WTC11 (cell line): ENCODE data around the gene TYROBP. TPM values are rescaled to one million over a fixed set of nuclear protein-coding genes. Genes with fewer than 3 reads are reported as not detected.

ENCODE experiments used
- ATAC-seq: fragments of 200-7000 bp; cut with Tn5 transposase; 2 replicates; pipeline ENCODE4 v1.10.0; 2021; ENCODE audit warnings: mild to moderate bottlenecking, moderate library complexity
- CTCF ChIA-PET: fragments of 300-600 bp; sonication (Branson Sonifier 250); formaldehyde crosslinking; loops from one replicate; lab custom pipeline; 2021; ENCODE audit warnings: antibody characterized with exemption; lab: Charles Lee
- POLR2A ChIA-PET: fragments of 350-600 bp; sonication (Branson Sonifier 250); formaldehyde crosslinking; loops from one replicate; lab custom pipeline; 2021; ENCODE audit warnings: antibody characterized with exemption; lab: Charles Lee
- DNase-seq: peaks from one replicate; pipeline ENCODE4 v3.0.0; 2021; ENCODE audit warnings: low spot score
- H3K27ac Mint-ChIP-seq: 2 replicates; pipeline ENCODE4 v1.8.0; 2021; ENCODE audit warnings: mixed read lengths
- H3K27me3 Mint-ChIP-seq: 2 replicates; pipeline ENCODE4 v1.8.0; 2021; ENCODE audit warnings: low read depth, mild to moderate bottlenecking, moderate library complexity, mixed read lengths
- H3K36me3 Mint-ChIP-seq: 2 replicates; pipeline ENCODE4 v1.8.0; 2021; ENCODE audit warnings: mixed read lengths
- H3K4me1 Mint-ChIP-seq: 2 replicates; pipeline ENCODE4 v1.8.0; 2022; ENCODE audit warnings: mixed read lengths
- H3K4me3 Mint-ChIP-seq: 2 replicates; pipeline ENCODE4 v1.8.0; 2021; ENCODE audit warnings: mild to moderate bottlenecking, moderate library complexity, mixed read lengths
- H3K9me3 Mint-ChIP-seq: 2 replicates; pipeline ENCODE4 v1.8.0; 2021; ENCODE audit warnings: mixed read lengths
- AR ChIP-seq: fragments of 250-450 bp; sonication (Bioruptor Pico); IDR thresholded peaks from 2 replicates; pipeline ENCODE4 v1.9.0; 2021; ENCODE audit warnings: mild to moderate bottlenecking
- ATF2 ChIP-seq: sonication (generic); formaldehyde crosslinking; IDR thresholded peaks from 2 replicates; pipeline ENCODE4 v1.8.1; 2022; ENCODE audit warnings: low read depth, missing genetic modification reagents, borderline replicate concordance
- ATF6 ChIP-seq: sonication (generic); formaldehyde crosslinking; IDR thresholded peaks from 2 replicates; pipeline ENCODE4 v1.8.1; 2023; ENCODE audit warnings: mild to moderate bottlenecking, missing genetic modification reagents
- CBFB ChIP-seq: sonication (generic); formaldehyde crosslinking; IDR thresholded peaks from 2 replicates; pipeline ENCODE4 v1.8.1; 2022; ENCODE audit warnings: mild to moderate bottlenecking, low read depth, missing genetic modification reagents
- E2F1 ChIP-seq: sonication (generic); formaldehyde crosslinking; IDR thresholded peaks from 2 replicates; pipeline ENCODE4 v1.8.0; 2022; ENCODE audit warnings: mild to moderate bottlenecking, missing genetic modification reagents
- E2F4 ChIP-seq: sonication (generic); formaldehyde crosslinking; IDR thresholded peaks from 2 replicates; pipeline ENCODE4 v1.8.1; 2022; ENCODE audit warnings: low read depth, mild to moderate bottlenecking, moderate library complexity, missing genetic modification reagents, borderline replicate concordance
- EMX1 ChIP-seq: fragments of 250-450 bp; sonication (Bioruptor Pico); IDR thresholded peaks from 2 replicates; pipeline ENCODE4 v1.8.0; 2021; ENCODE audit warnings: mild to moderate bottlenecking
- GTF2I ChIP-seq: fragments of 250-450 bp; sonication (Bioruptor Pico); conservative IDR thresholded peaks from 2 replicates; pipeline ENCODE4 v1.4.0; 2021; ENCODE audit warnings: mild to moderate bottlenecking
- HMGA2 ChIP-seq: fragments of 250-450 bp; sonication (Bioruptor Pico); IDR thresholded peaks from 2 replicates; pipeline ENCODE4 v1.4.0; 2021; ENCODE audit warnings: mild to moderate bottlenecking, moderate library complexity
- IRF1 ChIP-seq: sonication (generic); formaldehyde crosslinking; IDR thresholded peaks from 2 replicates; pipeline ENCODE4 v1.8.0; 2023; ENCODE audit warnings: missing genetic modification reagents
- MLX ChIP-seq: sonication (generic); formaldehyde crosslinking; IDR thresholded peaks from 2 replicates; pipeline ENCODE4 v1.8.1; 2023; ENCODE audit warnings: mild to moderate bottlenecking, missing genetic modification reagents, moderate library complexity
- MXD4 ChIP-seq: fragments of 250-450 bp; sonication (Bioruptor Pico); IDR thresholded peaks from 2 replicates; pipeline ENCODE4 v1.8.0; 2021; ENCODE audit warnings: mild to moderate bottlenecking, moderate library complexity, borderline replicate concordance
- NR2C2 ChIP-seq: sonication (generic); formaldehyde crosslinking; IDR thresholded peaks from 2 replicates; pipeline ENCODE4 v1.8.0; 2022; ENCODE audit warnings: mild to moderate bottlenecking, missing genetic modification reagents
- SMAD3 ChIP-seq: sonication (generic); formaldehyde crosslinking; IDR thresholded peaks from 2 replicates; pipeline ENCODE4 v1.8.0; 2022; ENCODE audit warnings: missing genetic modification reagents, mild to moderate bottlenecking, borderline replicate concordance
- SOX15 ChIP-seq: fragments of 250-450 bp; sonication (Bioruptor Pico); IDR thresholded peaks from 2 replicates; pipeline ENCODE4 v1.9.0; 2021; ENCODE audit warnings: mild to moderate bottlenecking
- SP1 ChIP-seq: sonication (generic); formaldehyde crosslinking; conservative IDR thresholded peaks from 2 replicates; pipeline ENCODE4 v1.8.1; 2022; ENCODE audit warnings: missing genetic modification reagents
- STAT6 ChIP-seq: sonication (generic); formaldehyde crosslinking; conservative IDR thresholded peaks from 2 replicates; pipeline ENCODE4 v1.8.1; 2023; ENCODE audit warnings: mild to moderate bottlenecking, low read depth, missing genetic modification reagents, moderate library complexity
- USF1 ChIP-seq: sonication (generic); formaldehyde crosslinking; IDR thresholded peaks from 2 replicates; pipeline ENCODE4 v1.8.0; 2022; ENCODE audit warnings: mild to moderate bottlenecking, missing genetic modification reagents
- ZMAT4 ChIP-seq: fragments of 250-450 bp; sonication (Bioruptor Pico); IDR thresholded peaks from 2 replicates; pipeline ENCODE4 v1.9.0; 2021; ENCODE audit warnings: mild to moderate bottlenecking
- ZNF121 ChIP-seq: sonication (generic); formaldehyde crosslinking; IDR thresholded peaks from 2 replicates; pipeline ENCODE4 v1.8.0; 2023; ENCODE audit warnings: missing genetic modification reagents
- ZNF317 ChIP-seq: sonication (generic); formaldehyde crosslinking; IDR thresholded peaks from 2 replicates; pipeline ENCODE4 v1.8.1; 2023; ENCODE audit warnings: low read depth, mild to moderate bottlenecking, moderate library complexity, missing genetic modification reagents, borderline replicate concordance
- total RNA-seq: library from RNA; stranded (reverse); gene quantifications from 3 replicates; pipeline ENCODE4 v1.2.3, GENCODE V29; 2021

TYROBP gene
- total RNA-seq, 1 experiment from 2014 or later: 0.46 TPM

GRCh38 chr19:35942235-35942634 is 34.1 kb upstream of the TYROBP start (continued):
- TF ChIP-seq ATF6 (no peak), IRF1 (CRISPR knock-in tag) (no peak), CBFB (no peak), MLX (no peak), ATF2 (CRISPR knock-in tag) (no peak), NR2C2 (CRISPR knock-in tag) (no peak), EMX1 (CRISPR knock-in tag) (no peak), STAT6 (CRISPR knock-in tag) (no peak)

- CTCF ChIA-PET: interaction anchor here (0.7 to 1.3 kb wide), 2 partner anchors 10 to 90 kb away, joined by 3 read pairs; no protein-coding TSS in a partner anchor
- DNase-seq: no peak
- POLR2A ChIA-PET: no interaction called here
- no peak overlapping the region for H3K4me3 Mint-ChIP-seq
- no peaks in the 10 kb centered on the region for H3K9me3 Mint-ChIP-seq
- peaks cover 18% of the 10 kb centered on the region for H3K4me1 Mint-ChIP-seq
- H3K36me3 Mint-ChIP-seq: peaks cover 14% of the 10 kb centered on the region
- H3K27ac Mint-ChIP-seq: no peak overlapping the region; the same call in 1 of the 2 replicates
- ATAC-seq: no peak
- no peaks in the 10 kb centered on the region for H3K27me3 Mint-ChIP-seq
- TF ChIP-seq SMAD3 (CRISPR knock-in tag) (no peak), HMGA2 (no peak), E2F4 (no peak), ZNF317 (no peak), ZNF121 (no peak), SOX15 (CRISPR knock-in tag) (no peak), ATF2 (CRISPR knock-in tag) (no peak), MXD4 (CRISPR knock-in tag) (no peak), SP1 (CRISPR knock-in tag) (no peak), E2F1 (CRISPR knock-in tag) (no peak), GTF2I (no peak), ZMAT4 (no peak), AR (no peak), USF1 (CRISPR knock-in tag) (no peak)
Observed at GRCh38 chr19:35940839-35941238, 32.7 kb upstream of the TYROBP start.
